CD4-positive, alpha-beta T cell (primary cell): ENCODE results near the gene ZNF711. TPM values are rescaled to one million over a fixed set of nuclear protein-coding genes. Genes with fewer than 3 reads are reported as not detected.

Source experiments
- ATAC-seq: fragments of 200-7000 bp; cut with Tn5 transposase; one replicate; pipeline ENCODE4 v1.10.0; 2022; ENCODE audit warnings: mild to moderate bottlenecking; ENCODE audit not compliant: poor library complexity
- CTCF ChIA-PET: fragments of 350-600 bp; sonication (Branson Sonifier 250); formaldehyde crosslinking; loops from one replicate; lab custom pipeline; 2021; ENCODE audit warnings: antibody characterized with exemption, inconsistent platforms; lab: Charles Lee
- POLR2A ChIA-PET: fragments of 350-600 bp; sonication (Branson Sonifier 250); formaldehyde crosslinking; loops from one replicate; lab custom pipeline; 2021; ENCODE audit warnings: antibody characterized with exemption, inconsistent platforms; lab: Charles Lee
- DNase-seq, 14 experiments: peaks; one replicate each; pipeline ENCODE4 v3.0.0-alpha.2; 2013 to 2020; ENCODE audit warnings: mixed read lengths in 2 of 14
- H3K27ac ChIP-seq, 2 donors: one replicate each; pipeline versions ENCODE4 v1.5.1 to v1.7.0; 2013; ENCODE audit warnings: low read length in 2 of 2, low read depth in 1 of 2, mild to moderate bottlenecking in 1 of 2
- H3K27me3 ChIP-seq, 2 experiments: 1 replicate in 1 of 2; 2 replicates in 1 of 2; pipeline versions ENCODE4 v1.6.1 to v1.7.0; 2013; ENCODE audit warnings: low read length in 2 of 2, control low read depth in 1 of 2, mild to moderate bottlenecking in 1 of 2, moderate library complexity in 1 of 2; ENCODE audit not compliant: insufficient read depth in 2 of 2, control insufficient read depth in 1 of 2
- H3K36me3 ChIP-seq: one replicate; pipeline ENCODE4 v1.6.1; 2013; ENCODE audit warnings: low read length, control low read depth; ENCODE audit not compliant: insufficient read depth
- H3K4me1 ChIP-seq: one replicate; pipeline ENCODE4 v1.6.1; 2013; ENCODE audit warnings: low read length, control low read depth; ENCODE audit not compliant: insufficient read depth
- H3K4me3 ChIP-seq: one replicate; pipeline ENCODE4 v1.5.1; 2013; ENCODE audit warnings: mild to moderate bottlenecking, low read length, moderate library complexity
- H3K9me3 ChIP-seq, 2 experiments: 1 replicate in 1 of 2; 2 replicates in 1 of 2; pipeline versions ENCODE4 v1.6.1 to v1.7.0; 2013; ENCODE audit warnings: low read length in 2 of 2, mild to moderate bottlenecking in 2 of 2, control low read depth in 1 of 2, moderate library complexity in 1 of 2; ENCODE audit not compliant: control insufficient read depth in 1 of 2, insufficient read depth in 1 of 2
- H3K27ac Mint-ChIP-seq: one replicate; pipeline ENCODE4 v1.8.0; 2020; ENCODE audit warnings: mixed read lengths
- H3K27me3 Mint-ChIP-seq: one replicate; pipeline ENCODE4 v1.8.0; 2021; ENCODE audit warnings: mixed read lengths
- H3K36me3 Mint-ChIP-seq: one replicate; pipeline ENCODE4 v1.8.0; 2021; ENCODE audit warnings: low read depth, mixed read lengths
- H3K4me1 Mint-ChIP-seq: one replicate; pipeline ENCODE4 v1.8.0; 2021; ENCODE audit warnings: low read depth, mixed read lengths
- H3K4me3 Mint-ChIP-seq: one replicate; pipeline ENCODE4 v1.8.0; 2020; ENCODE audit warnings: mild to moderate bottlenecking, mixed read lengths
- H3K9me3 Mint-ChIP-seq: one replicate; pipeline ENCODE4 v1.8.0; 2020; ENCODE audit warnings: mixed read lengths
- CTCF ChIP-seq: fragments of 200-600 bp; IDR thresholded peaks from one replicate; pipeline ENCODE4 v1.8.0; 2022; ENCODE audit warnings: antibody characterized with exemption, mild to moderate bottlenecking
- intact Hi-C, 2 experiments: fragments of 100-400 bp; cut with DNase I in 1 of 2; cut with micrococcal nuclease in 1 of 2; formaldehyde crosslinking; loops; one replicate each; pipeline versions ENCODE4 v1.15.1 to v1.9.0; 2023 to 2025; cut with DNase I, micrococcal nuclease
- total RNA-seq, 174 experiments: library from RNA in 2 of 174; stranded (reverse) in 2 of 174; gene quantifications; one replicate each; pipeline ENCODE4 v1.2.3 and lab custom pipeline; 2021 to 2026

Gene ZNF711
- total RNA-seq, 2 experiments from 2014 or later, result 3.8 to 4.7 TPM

- H3K27ac Mint-ChIP-seq, result no peak overlapping the region
- CTCF ChIA-PET, result no interaction called here
- intact Hi-C loops, result no loop called here
- no peaks in the 10 kb centered on the region for H3K9me3 ChIP-seq
- no peaks in the 10 kb centered on the region for H3K4me1 ChIP-seq
- DNase-seq (no peak), ATAC-seq (no peak)
- no peaks in the 10 kb centered on the region for H3K36me3 ChIP-seq
- H3K4me3 ChIP-seq, result no peak overlapping the region
- TF ChIP-seq CTCF, result no peak
- no peaks in the 10 kb centered on the region for H3K36me3 Mint-ChIP-seq
- H3K27me3 ChIP-seq, result no peaks in the 10 kb centered on the region
- no peak overlapping the region for H3K27ac ChIP-seq
- no peaks in the 10 kb centered on the region for H3K4me1 Mint-ChIP-seq
- no peaks in the 10 kb centered on the region for H3K9me3 Mint-ChIP-seq
- no peak overlapping the region for H3K4me3 Mint-ChIP-seq
- H3K27me3 Mint-ChIP-seq, result no peaks in the 10 kb centered on the region
- POLR2A ChIA-PET, result no interaction called here
Measured at GRCh38 chrX:85213792-85214530, 29.8 kb upstream of the ZNF711 start.

GRCh38 chrX:85215946-85216345 lies 27.8 kb upstream of the ZNF711 start:
- no peak for TF ChIP-seq CTCF
- POLR2A ChIA-PET, result no interaction called here
- no peak overlapping the region for H3K4me3 ChIP-seq
- no peaks in the 10 kb centered on the region for H3K4me1 Mint-ChIP-seq
- H3K36me3 ChIP-seq, result no peaks in the 10 kb centered on the region
- H3K9me3 ChIP-seq, result no peaks in the 10 kb centered on the region
- no peak overlapping the region for H3K4me3 Mint-ChIP-seq
- H3K36me3 Mint-ChIP-seq, result no peaks in the 10 kb centered on the region
- ATAC-seq, result no peak
- CTCF ChIA-PET, result no interaction called here
- H3K4me1 ChIP-seq, result no peaks in the 10 kb centered on the region
- H3K27me3 ChIP-seq, result no peaks in the 10 kb centered on the region
- no peaks in the 10 kb centered on the region for H3K9me3 Mint-ChIP-seq
- H3K27ac Mint-ChIP-seq, result no peak overlapping the region
- DNase-seq, result no peak
- intact Hi-C loops, result no loop called here
- H3K27ac ChIP-seq, result no peak overlapping the region
- H3K27me3 Mint-ChIP-seq, result no peaks in the 10 kb centered on the region

GRCh38 chrX:85221361-85221760 lies 22.4 kb upstream of the ZNF711 start:
- intact Hi-C loops, result no loop called here
- CTCF ChIA-PET, result no interaction called here

More at GRCh38 chrX:85221361-85221760, 22.4 kb upstream of the ZNF711 start:
- Histone ChIP-seq H3K27me3 (no peaks in the 10 kb centered on the region), H3K4me1 (no peaks in the 10 kb centered on the region), H3K36me3 (no peaks in the 10 kb centered on the region), H3K27ac (no peak overlapping the region), H3K4me3 (no peak overlapping the region), H3K9me3 (no peaks in the 10 kb centered on the region)
- no peak overlapping the region for H3K27ac Mint-ChIP-seq
- ATAC-seq (no peak), DNase-seq (no peak)
- POLR2A ChIA-PET, result no interaction called here
- no peaks in the 10 kb centered on the region for H3K9me3 Mint-ChIP-seq
- H3K4me3 Mint-ChIP-seq, result no peak overlapping the region
- H3K27me3 Mint-ChIP-seq, result no peaks in the 10 kb centered on the region
- no peaks in the 10 kb centered on the region for H3K4me1 Mint-ChIP-seq
- H3K36me3 Mint-ChIP-seq, result no peaks in the 10 kb centered on the region
- TF ChIP-seq CTCF, result no peak
